Prostate gland (tissue), 2 donors: ENCODE data around the gene ASB18. TPM values are rescaled to one million over a fixed set of nuclear protein-coding genes. Genes with fewer than 3 reads are reported as not detected.

ENCODE experiments used
- DNase-seq: peaks from one replicate; pipeline ENCODE4 v3.0.0-alpha.2; 2019; ENCODE audit warnings: low spot score
- H3K27ac ChIP-seq, 2 donors: fragments of 200-600 bp; sonication (generic); 2 replicates each; pipeline ENCODE4 v1.5.1; 2017 to 2019
- H3K27me3 ChIP-seq: fragments of 200-600 bp; sonication (generic); replicated peaks from 2 replicates; pipeline ENCODE4 v1.5.1; 2019; ENCODE audit not compliant: insufficient read depth
- H3K36me3 ChIP-seq, 2 donors: fragments of 200-600 bp; sonication (generic); 1 replicate in 1 of 2; 2 replicates in 1 of 2; pipeline versions ENCODE4 v1.5.1 to v1.8.1; 2017 to 2019
- H3K4me1 ChIP-seq: fragments of 200-600 bp; sonication (generic); replicated peaks from 2 replicates; pipeline ENCODE4 v1.5.1; 2019
- H3K4me3 ChIP-seq, 2 donors: fragments of 200-600 bp; sonication (generic); 2 replicates each; pipeline ENCODE4 v1.5.1; 2017 to 2019
- H3K9me3 ChIP-seq: fragments of 200-600 bp; sonication (generic); 2 replicates; pipeline ENCODE4 v1.5.1; 2017
- POLR2A ChIP-seq: fragments of 450-650 bp; IDR thresholded peaks from one replicate; pipeline ENCODE4 v1.6.1; 2016; ENCODE audit warnings: antibody characterized with exemption, mild to moderate bottlenecking
- POLR2AphosphoS5 ChIP-seq: sonication (generic); formaldehyde crosslinking; IDR thresholded peaks from one replicate; pipeline ENCODE4 v1.6.1; 2017; ENCODE audit warnings: antibody characterized with exemption
- WGBS: methylation state at CpG from one replicate; pipeline ENCODE4 v1.1.5; 2018; 5-methylcytosine and 5-hydroxymethylcytosine counted together
- intact Hi-C: fragments of 100-400 bp; cut with DNase I; formaldehyde crosslinking; loops from one replicate; pipeline ENCODE4 v1.14.2; 2022
- total RNA-seq, 2 donors: library from RNA; depleted of rRNA; stranded (reverse); fragments of >200 nt; gene quantifications; one replicate each; pipeline ENCODE4 v1.1.0, GENCODE V29; 2016
- TF ChIP-seq, protein P1 (sequence below), 4 experiments: fragments of 200-600 bp in 2 of 4; fragments of 450-650 bp in 2 of 4; sonication (generic) in 2 of 4; IDR thresholded peaks; 1 replicate in 3 of 4; 2 replicates in 1 of 4; pipeline ENCODE4 v1.5.1; 2016 to 2019; ENCODE audit warnings: antibody characterized with exemption in 4 of 4, mild to moderate bottlenecking in 2 of 4, moderate library complexity in 2 of 4

The ASB18 gene
- total RNA-seq, 2 donors from 2014 or later: not detected

GRCh38 chr2:236184701-236185100 is 79.5 kb downstream of the ASB18 start:
- H3K4me3 ChIP-seq: no peak overlapping the region
- TF ChIP-seq POLR2AphosphoS5 (no peak), POLR2A (no peak)
- TF ChIP-seq, protein P1, sequence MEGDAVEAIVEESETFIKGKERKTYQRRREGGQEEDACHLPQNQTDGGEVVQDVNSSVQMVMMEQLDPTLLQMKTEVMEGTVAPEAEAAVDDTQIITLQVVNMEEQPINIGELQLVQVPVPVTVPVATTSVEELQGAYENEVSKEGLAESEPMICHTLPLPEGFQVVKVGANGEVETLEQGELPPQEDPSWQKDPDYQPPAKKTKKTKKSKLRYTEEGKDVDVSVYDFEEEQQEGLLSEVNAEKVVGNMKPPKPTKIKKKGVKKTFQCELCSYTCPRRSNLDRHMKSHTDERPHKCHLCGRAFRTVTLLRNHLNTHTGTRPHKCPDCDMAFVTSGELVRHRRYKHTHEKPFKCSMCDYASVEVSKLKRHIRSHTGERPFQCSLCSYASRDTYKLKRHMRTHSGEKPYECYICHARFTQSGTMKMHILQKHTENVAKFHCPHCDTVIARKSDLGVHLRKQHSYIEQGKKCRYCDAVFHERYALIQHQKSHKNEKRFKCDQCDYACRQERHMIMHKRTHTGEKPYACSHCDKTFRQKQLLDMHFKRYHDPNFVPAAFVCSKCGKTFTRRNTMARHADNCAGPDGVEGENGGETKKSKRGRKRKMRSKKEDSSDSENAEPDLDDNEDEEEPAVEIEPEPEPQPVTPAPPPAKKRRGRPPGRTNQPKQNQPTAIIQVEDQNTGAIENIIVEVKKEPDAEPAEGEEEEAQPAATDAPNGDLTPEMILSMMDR (IDR thresholded peaks at IDR 0.05): no peak
- H3K27ac ChIP-seq: no peak overlapping the region
- H3K36me3 ChIP-seq: no peaks in the 10 kb centered on the region
- no peaks in the 10 kb centered on the region for H3K4me1 ChIP-seq
- no peaks in the 10 kb centered on the region for H3K9me3 ChIP-seq
- H3K27me3 ChIP-seq: peaks cover 18% of the 10 kb centered on the region
- 92% methylated on average over 4 of the region's 4 CpGs for WGBS
- intact Hi-C loops: no loop called here
- DNase-seq: no peak

DNA sequence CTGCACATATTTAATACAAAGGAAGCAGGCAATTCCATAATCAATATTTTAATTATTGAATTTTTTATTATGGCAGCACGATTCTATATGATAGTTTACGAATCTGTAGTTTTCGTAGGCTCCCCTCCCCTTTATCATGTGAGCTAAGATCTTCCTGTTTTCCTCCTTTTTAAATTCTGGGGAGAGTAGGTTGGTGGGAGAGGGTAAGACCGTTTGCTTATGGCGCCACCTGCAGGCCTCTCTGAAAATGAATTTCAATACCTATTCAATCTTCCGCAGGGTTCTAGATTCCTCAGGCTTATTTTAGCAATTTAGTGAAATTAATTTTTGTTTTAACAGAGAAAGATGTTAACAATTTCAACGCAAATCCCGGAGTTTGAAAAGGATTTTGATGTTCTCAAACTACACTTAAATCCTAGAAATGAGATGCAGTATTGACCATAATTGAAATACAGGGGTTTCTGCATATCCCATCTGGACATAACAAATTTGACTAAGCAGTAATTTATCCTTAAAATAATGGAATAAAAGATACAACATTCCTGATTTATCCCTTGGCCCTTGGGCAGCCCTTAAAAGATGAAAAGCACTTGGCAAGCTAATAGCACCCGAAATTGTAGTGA is 83.3 kb downstream of the ASB18 start:
- H3K27me3 ChIP-seq: peaks cover 42% of the 10 kb centered on the region
- TF ChIP-seq POLR2AphosphoS5 (no peak), POLR2A (no peak)
- TF ChIP-seq, protein P1 (IDR thresholded peaks at IDR 0.05): peak in 3 of 4 experiments; percentile 64 to 69 (median 64)
- 26% methylated on average over 9 of the region's 9 CpGs for WGBS
- no peak overlapping the region for H3K4me3 ChIP-seq
- no peak for DNase-seq
- H3K9me3 ChIP-seq: no peaks in the 10 kb centered on the region
- H3K36me3 ChIP-seq: no peaks in the 10 kb centered on the region
- H3K4me1 ChIP-seq: no peaks in the 10 kb centered on the region
- intact Hi-C loops: no loop called here
- H3K27ac ChIP-seq: no peak overlapping the region

- WGBS: 16% methylated on average over 12 of the region's 12 CpGs
- H3K27me3 ChIP-seq: peaks cover 42% of the 10 kb centered on the region
- no peak overlapping the region for H3K27ac ChIP-seq
- no peak overlapping the region for H3K4me3 ChIP-seq
- no peaks in the 10 kb centered on the region for H3K4me1 ChIP-seq
- H3K9me3 ChIP-seq: no peaks in the 10 kb centered on the region
- H3K36me3 ChIP-seq: no peaks in the 10 kb centered on the region
- intact Hi-C loops: no loop called here
- no peak for TF ChIP-seq POLR2A
- TF ChIP-seq, protein P1 (IDR thresholded peaks at IDR 0.05): no peak
- no peak for TF ChIP-seq POLR2AphosphoS5
- no peak for DNase-seq
Observed at GRCh38 chr2:236180076-236180816, 84.0 kb downstream of the ASB18 start.

GRCh38 chr2:236179236-236180075 is 84.8 kb downstream of the ASB18 start:
- DNase-seq: no peak
- Histone ChIP-seq H3K4me3 (no peak overlapping the region), H3K4me1 (no peaks in the 10 kb centered on the region), H3K36me3 (no peaks in the 10 kb centered on the region), H3K27me3 (peaks cover 42% of the 10 kb centered on the region), H3K27ac (no peak overlapping the region), H3K9me3 (no peaks in the 10 kb centered on the region)
- intact Hi-C loops: loop anchor here (5.0 kb wide), 1 partner anchor 402 kb away; no protein-coding TSS in a partner anchor
- TF ChIP-seq, protein P1 (IDR thresholded peaks at IDR 0.05): no peak
- TF ChIP-seq POLR2AphosphoS5: no peak
- TF ChIP-seq POLR2A: no peak
- WGBS: 4% methylated on average over 59 of the region's 59 CpGs
